NCI-H82 treated with DMSO at 0.1 percent for 48 hours (cell line): Measurements from ENCODE around the gene CCDC106.

Experiments used
- DNase-seq: peaks from one replicate; lab custom pipeline; 2025; ENCODE audit not compliant: unreplicated experiment; lab: John Stamatoyannopoulos, UW

CCDC106 gene

GRCh38 chr19:55647732-55648584, at the start of gene CCDC106:
CCDC106 (plus strand) TSS chr19:55648212; CDS start chr19:55649047, 835 bp downstream.
- DNase-seq, result peak; percentile 55

GRCh38 chr19:55598719-55599467, 49.1 kb upstream of the CCDC106 start:
- peak; percentile 91 for DNase-seq

- DNase-seq, result peak; percentile 98
Observed at GRCh38 chr19:55599468-55599841, 48.6 kb upstream of the CCDC106 start, which contains the start of gene FIZ1. FIZ1 (minus strand) TSS chr19:55599517; CDS start chr19:55597865, 1,652 bp downstream.

GRCh38 chr19:55599842-55600661, 48.0 kb upstream of the CCDC106 start, which contains the start of gene ZNF524:
ZNF524 (plus strand) TSS chr19:55600288; CDS start chr19:55602113, 1,825 bp downstream.
- DNase-seq, result peak; percentile 98

- DNase-seq, result no peak
Observed at GRCh38 chr19:55600662-55601028, 47.4 kb upstream of the CCDC106 start.

GRCh38 chr19:55601084-55601483, 46.9 kb upstream of the CCDC106 start:
- no peak for DNase-seq

GRCh38 chr19:55602104-55603001, 45.7 kb upstream of the CCDC106 start:
- no peak for DNase-seq

- DNase-seq, result no peak
Observed at GRCh38 chr19:55603115-55603514, 44.9 kb upstream of the CCDC106 start.

GRCh38 chr19:55603581-55604292, 44.3 kb upstream of the CCDC106 start:
- DNase-seq, result no peak

- DNase-seq, result peak; percentile 97
Observed at GRCh38 chr19:55605207-55605636, 42.8 kb upstream of the CCDC106 start.

- DNase-seq, result peak; percentile 75
Observed at GRCh38 chr19:55605637-55606470, 42.2 kb upstream of the CCDC106 start, which contains the start of gene ZNF865. ZNF865 (plus strand) TSS chr19:55605647; CDS start chr19:55613619, 7,972 bp downstream.

- DNase-seq, result no peak
Observed at GRCh38 chr19:55606471-55606787, 41.6 kb upstream of the CCDC106 start.

- no peak for DNase-seq
Observed at GRCh38 chr19:55606817-55607216, 41.2 kb upstream of the CCDC106 start.

- no peak for DNase-seq
Observed at GRCh38 chr19:55609326-55609725, 38.7 kb upstream of the CCDC106 start.

GRCh38 chr19:55611300-55611982, 36.6 kb upstream of the CCDC106 start:
- DNase-seq, result no peak

- no peak for DNase-seq
Observed at GRCh38 chr19:55611983-55612645, 35.9 kb upstream of the CCDC106 start.

- no peak for DNase-seq
Observed at GRCh38 chr19:55613396-55613795, 34.6 kb upstream of the CCDC106 start.
